SK-N-SH treated with all-trans-retinoic acid at 6 μM for 48 hours (cell line): ENCODE data around the gene ATP11A.

ENCODE experiments used
- ATAC-seq: fragments of 200-7000 bp; cut with Tn5 transposase; 3 replicates; pipeline ENCODE4 v1.9.1; 2020; ENCODE audit warnings: mild to moderate bottlenecking, moderate library complexity
- ARNTL ChIP-seq: fragments of 450-650 bp; formaldehyde crosslinking; IDR thresholded peaks from 2 replicates; pipeline ENCODE4 v1.5.0; 2020; ENCODE audit warnings: low read depth, mild to moderate bottlenecking, moderate library complexity, borderline replicate concordance
- BACH2 ChIP-seq: fragments of 250-450 bp; sonication (Bioruptor Pico); IDR thresholded peaks from 2 replicates; pipeline ENCODE4 v1.9.0; 2021; ENCODE audit warnings: mild to moderate bottlenecking, borderline replicate concordance
- ESRRG ChIP-seq: fragments of 250-450 bp; sonication (Bioruptor Pico); IDR thresholded peaks from 2 replicates; pipeline ENCODE4 v1.6.1; 2021; ENCODE audit warnings: mild to moderate bottlenecking
- GLIS3 ChIP-seq: fragments of 250-450 bp; sonication (Bioruptor Pico); IDR thresholded peaks from 2 replicates; pipeline ENCODE4 v1.5.0; 2020; ENCODE audit warnings: mild to moderate bottlenecking, moderate library complexity
- ISL1 ChIP-seq: fragments of 250-450 bp; sonication (Bioruptor Pico); IDR thresholded peaks from 2 replicates; pipeline ENCODE4 v2.1.2; 2022; ENCODE audit warnings: mild to moderate bottlenecking, moderate library complexity
- OSR1 ChIP-seq: fragments of 250-450 bp; sonication (Bioruptor Pico); IDR thresholded peaks from 2 replicates; pipeline ENCODE4 v1.8.0; 2022; ENCODE audit warnings: moderate library complexity, mild to moderate bottlenecking, inconsistent platforms
- PPARA ChIP-seq: fragments of 250-450 bp; sonication (Bioruptor Pico); IDR thresholded peaks from 2 replicates; pipeline ENCODE4 v1.5.0; 2020; ENCODE audit warnings: mild to moderate bottlenecking, borderline replicate concordance
- RARB ChIP-seq: fragments of 250-450 bp; sonication (Bioruptor Pico); IDR thresholded peaks from 2 replicates; pipeline ENCODE4 v1.8.0; 2021; ENCODE audit warnings: mild to moderate bottlenecking, moderate library complexity
- SNAI2 ChIP-seq: fragments of 250-450 bp; sonication (Bioruptor Pico); IDR thresholded peaks from 2 replicates; pipeline ENCODE4 v1.5.0; 2020; ENCODE audit warnings: mild to moderate bottlenecking, moderate library complexity
- TCF4 ChIP-seq: fragments of 250-450 bp; sonication (Bioruptor Pico); IDR thresholded peaks from 2 replicates; pipeline ENCODE4 v1.8.0; 2021; ENCODE audit warnings: mild to moderate bottlenecking, moderate library complexity, borderline replicate concordance
- TOX ChIP-seq: fragments of 250-450 bp; sonication (Bioruptor Pico); IDR thresholded peaks from 2 replicates; pipeline ENCODE4 v1.8.0; 2021; ENCODE audit warnings: mild to moderate bottlenecking, moderate library complexity, borderline replicate concordance
- ZC3H10 ChIP-seq: fragments of 250-450 bp; sonication (Bioruptor Pico); IDR thresholded peaks from 2 replicates; pipeline ENCODE4 v1.5.1; 2021; ENCODE audit warnings: mild to moderate bottlenecking, moderate library complexity
- ZFP3 ChIP-seq: fragments of 250-450 bp; sonication (Bioruptor Pico); IDR thresholded peaks from 2 replicates; pipeline ENCODE4 v1.5.0; 2020; ENCODE audit warnings: mild to moderate bottlenecking, moderate library complexity
- ZFP30 ChIP-seq: fragments of 450-650 bp; formaldehyde crosslinking; IDR thresholded peaks from 2 replicates; pipeline ENCODE4 v1.5.0; 2022; ENCODE audit warnings: mild to moderate bottlenecking, moderate library complexity
- ZNF565 ChIP-seq: fragments of 450-650 bp; formaldehyde crosslinking; conservative IDR thresholded peaks from 2 replicates; pipeline ENCODE4 v1.5.0; 2020; ENCODE audit warnings: low read depth, mild to moderate bottlenecking, moderate library complexity
- ZNF8 ChIP-seq: fragments of 450-650 bp; formaldehyde crosslinking; IDR thresholded peaks from 2 replicates; pipeline ENCODE4 v1.5.0; 2020; ENCODE audit warnings: mild to moderate bottlenecking, moderate library complexity
- TF ChIP-seq, protein P1 (sequence below): fragments of 250-450 bp; sonication (Bioruptor Pico); IDR thresholded peaks from 2 replicates; pipeline ENCODE4 v1.8.0; 2021; ENCODE audit warnings: low read depth, mild to moderate bottlenecking, moderate library complexity, borderline replicate concordance
- TF ChIP-seq, protein P2 (sequence below): fragments of 250-450 bp; sonication (Bioruptor Pico); IDR thresholded peaks from 2 replicates; pipeline ENCODE4 v1.5.0; 2020; ENCODE audit warnings: mild to moderate bottlenecking, moderate library complexity
- TF ChIP-seq, protein P3 (sequence below): fragments of 250-450 bp; sonication (Bioruptor Pico); IDR thresholded peaks from 2 replicates; pipeline ENCODE4 v1.5.1; 2020; ENCODE audit warnings: low read depth, mild to moderate bottlenecking, moderate library complexity
- TF ChIP-seq, protein P4 (sequence below): fragments of 250-450 bp; sonication (Bioruptor Pico); IDR thresholded peaks from 2 replicates; pipeline ENCODE4 v1.5.1; 2021; ENCODE audit warnings: mild to moderate bottlenecking, moderate library complexity

The ATP11A gene

DNA sequence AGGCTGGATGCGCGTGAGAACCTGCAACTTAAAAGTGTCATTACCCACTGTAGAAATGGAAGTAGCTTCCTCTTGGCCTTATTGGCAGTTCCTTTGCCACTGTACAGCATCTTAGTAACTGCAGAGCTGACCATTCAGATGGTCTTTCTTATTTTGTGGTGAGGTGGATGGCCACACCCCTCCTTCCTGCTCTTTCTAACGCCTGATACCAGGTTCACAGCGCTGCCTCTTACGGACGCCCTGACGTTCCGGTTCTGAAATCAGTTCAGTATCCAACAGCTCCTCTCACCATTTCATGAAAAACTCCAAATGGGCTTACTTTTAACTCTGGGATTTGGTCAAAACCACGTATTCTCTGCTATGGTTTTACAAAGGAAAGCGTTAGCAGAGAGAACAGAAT is 134.6 kb downstream of the ATP11A start:
- TF ChIP-seq GLIS3 = no peak
- TF ChIP-seq ESRRG (CRISPR knock-in tag) = no peak
- TF ChIP-seq ARNTL (CRISPR knock-in tag) = no peak
- no peak for TF ChIP-seq TCF4 (CRISPR knock-in tag)
- TF ChIP-seq ZFP3 (CRISPR knock-in tag) = no peak
- TF ChIP-seq, protein P1, sequence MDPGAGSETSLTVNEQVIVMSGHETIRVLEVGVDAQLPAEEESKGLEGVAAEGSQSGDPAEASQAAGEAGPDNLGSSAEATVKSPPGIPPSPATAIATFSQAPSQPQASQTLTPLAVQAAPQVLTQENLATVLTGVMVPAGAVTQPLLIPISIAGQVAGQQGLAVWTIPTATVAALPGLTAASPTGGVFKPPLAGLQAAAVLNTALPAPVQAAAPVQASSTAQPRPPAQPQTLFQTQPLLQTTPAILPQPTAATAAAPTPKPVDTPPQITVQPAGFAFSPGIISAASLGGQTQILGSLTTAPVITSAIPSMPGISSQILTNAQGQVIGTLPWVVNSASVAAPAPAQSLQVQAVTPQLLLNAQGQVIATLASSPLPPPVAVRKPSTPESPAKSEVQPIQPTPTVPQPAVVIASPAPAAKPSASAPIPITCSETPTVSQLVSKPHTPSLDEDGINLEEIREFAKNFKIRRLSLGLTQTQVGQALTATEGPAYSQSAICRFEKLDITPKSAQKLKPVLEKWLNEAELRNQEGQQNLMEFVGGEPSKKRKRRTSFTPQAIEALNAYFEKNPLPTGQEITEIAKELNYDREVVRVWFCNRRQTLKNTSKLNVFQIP (CRISPR knock-in tag) = no peak
- TF ChIP-seq PPARA (CRISPR knock-in tag) = no peak
- TF ChIP-seq ZFP30 = no peak
- TF ChIP-seq, protein P2, sequence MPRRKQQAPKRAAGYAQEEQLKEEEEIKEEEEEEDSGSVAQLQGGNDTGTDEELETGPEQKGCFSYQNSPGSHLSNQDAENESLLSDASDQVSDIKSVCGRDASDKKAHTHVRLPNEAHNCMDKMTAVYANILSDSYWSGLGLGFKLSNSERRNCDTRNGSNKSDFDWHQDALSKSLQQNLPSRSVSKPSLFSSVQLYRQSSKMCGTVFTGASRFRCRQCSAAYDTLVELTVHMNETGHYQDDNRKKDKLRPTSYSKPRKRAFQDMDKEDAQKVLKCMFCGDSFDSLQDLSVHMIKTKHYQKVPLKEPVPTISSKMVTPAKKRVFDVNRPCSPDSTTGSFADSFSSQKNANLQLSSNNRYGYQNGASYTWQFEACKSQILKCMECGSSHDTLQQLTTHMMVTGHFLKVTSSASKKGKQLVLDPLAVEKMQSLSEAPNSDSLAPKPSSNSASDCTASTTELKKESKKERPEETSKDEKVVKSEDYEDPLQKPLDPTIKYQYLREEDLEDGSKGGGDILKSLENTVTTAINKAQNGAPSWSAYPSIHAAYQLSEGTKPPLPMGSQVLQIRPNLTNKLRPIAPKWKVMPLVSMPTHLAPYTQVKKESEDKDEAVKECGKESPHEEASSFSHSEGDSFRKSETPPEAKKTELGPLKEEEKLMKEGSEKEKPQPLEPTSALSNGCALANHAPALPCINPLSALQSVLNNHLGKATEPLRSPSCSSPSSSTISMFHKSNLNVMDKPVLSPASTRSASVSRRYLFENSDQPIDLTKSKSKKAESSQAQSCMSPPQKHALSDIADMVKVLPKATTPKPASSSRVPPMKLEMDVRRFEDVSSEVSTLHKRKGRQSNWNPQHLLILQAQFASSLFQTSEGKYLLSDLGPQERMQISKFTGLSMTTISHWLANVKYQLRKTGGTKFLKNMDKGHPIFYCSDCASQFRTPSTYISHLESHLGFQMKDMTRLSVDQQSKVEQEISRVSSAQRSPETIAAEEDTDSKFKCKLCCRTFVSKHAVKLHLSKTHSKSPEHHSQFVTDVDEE (CRISPR knock-in tag) = no peak
- no peak for TF ChIP-seq ZNF8 (CRISPR knock-in tag)
- TF ChIP-seq TOX (CRISPR knock-in tag) = no peak
- no peak for TF ChIP-seq BACH2
- TF ChIP-seq OSR1 = no peak
- no peak for ATAC-seq

DNA sequence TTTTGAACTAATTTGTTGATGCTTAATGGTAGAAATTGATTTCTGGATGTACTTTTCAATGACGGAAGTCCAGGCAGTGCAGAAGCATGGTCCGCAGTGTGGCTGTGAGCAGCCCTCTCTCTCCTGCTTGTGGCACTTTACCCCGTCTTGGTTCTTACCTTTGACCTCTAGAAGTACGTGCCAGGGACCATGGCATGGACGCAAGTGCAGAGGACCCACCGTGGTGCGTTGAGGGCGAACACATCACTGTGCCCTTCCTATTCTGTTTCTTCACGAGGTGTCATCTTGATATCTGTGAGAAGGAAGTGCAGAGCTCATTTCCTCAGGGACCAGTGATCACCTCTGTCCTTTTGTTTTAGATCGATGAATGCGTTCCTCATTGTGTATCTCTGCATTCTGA is 135.2 kb downstream of the ATP11A start:
- no peak for TF ChIP-seq ZFP30
- TF ChIP-seq, all 23 proteins: peak for 0
- ATAC-seq = no peak

DNA sequence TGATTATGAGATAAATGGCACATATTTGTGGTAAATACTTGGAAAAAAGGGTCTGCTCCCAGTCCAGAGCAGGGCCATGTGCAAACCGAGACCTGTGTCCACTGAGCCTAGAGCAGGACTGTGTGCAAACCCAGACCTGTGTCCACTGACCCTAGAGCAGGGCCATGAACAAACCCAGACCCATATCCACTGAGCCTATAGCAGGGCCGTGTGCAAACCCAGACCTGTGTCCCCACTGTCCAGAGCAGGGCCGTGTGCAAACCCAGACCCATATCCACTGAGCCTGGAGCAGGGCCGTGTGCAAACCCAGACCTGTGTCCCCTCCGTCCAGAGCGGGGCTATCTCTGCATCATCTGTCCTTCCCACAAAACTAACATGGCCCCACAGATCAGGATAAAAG is 136.0 kb downstream of the ATP11A start:
- ATAC-seq = no peak
- no peak for TF ChIP-seq ESRRG (CRISPR knock-in tag)
- no peak for TF ChIP-seq BACH2
- TF ChIP-seq ZNF8 (CRISPR knock-in tag) = no peak
- no peak for TF ChIP-seq ZFP30
- TF ChIP-seq ZNF565 (CRISPR knock-in tag) = no peak
- no peak for TF ChIP-seq SNAI2 (CRISPR knock-in tag)
- no peak for TF ChIP-seq TOX (CRISPR knock-in tag)
- TF ChIP-seq OSR1 = no peak
- TF ChIP-seq, protein P2 (CRISPR knock-in tag) = no peak
- TF ChIP-seq GLIS3 = no peak
- TF ChIP-seq ARNTL (CRISPR knock-in tag) = no peak
- no peak for TF ChIP-seq TCF4 (CRISPR knock-in tag)
- no peak for TF ChIP-seq ZC3H10 (CRISPR knock-in tag)
- no peak for TF ChIP-seq ISL1 (CRISPR knock-in tag)
- TF ChIP-seq RARB (CRISPR knock-in tag) = no peak
- TF ChIP-seq ZFP3 (CRISPR knock-in tag) = no peak
- TF ChIP-seq PPARA (CRISPR knock-in tag) = no peak
- TF ChIP-seq, protein P3, sequence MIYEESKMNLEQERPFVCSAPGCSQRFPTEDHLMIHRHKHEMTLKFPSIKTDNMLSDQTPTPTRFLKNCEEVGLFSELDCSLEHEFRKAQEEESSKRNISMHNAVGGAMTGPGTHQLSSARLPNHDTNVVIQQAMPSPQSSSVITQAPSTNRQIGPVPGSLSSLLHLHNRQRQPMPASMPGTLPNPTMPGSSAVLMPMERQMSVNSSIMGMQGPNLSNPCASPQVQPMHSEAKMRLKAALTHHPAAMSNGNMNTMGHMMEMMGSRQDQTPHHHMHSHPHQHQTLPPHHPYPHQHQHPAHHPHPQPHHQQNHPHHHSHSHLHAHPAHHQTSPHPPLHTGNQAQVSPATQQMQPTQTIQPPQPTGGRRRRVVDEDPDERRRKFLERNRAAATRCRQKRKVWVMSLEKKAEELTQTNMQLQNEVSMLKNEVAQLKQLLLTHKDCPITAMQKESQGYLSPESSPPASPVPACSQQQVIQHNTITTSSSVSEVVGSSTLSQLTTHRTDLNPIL (CRISPR knock-in tag) = no peak
- TF ChIP-seq, protein P1 (CRISPR knock-in tag) = no peak
- TF ChIP-seq, protein P4, sequence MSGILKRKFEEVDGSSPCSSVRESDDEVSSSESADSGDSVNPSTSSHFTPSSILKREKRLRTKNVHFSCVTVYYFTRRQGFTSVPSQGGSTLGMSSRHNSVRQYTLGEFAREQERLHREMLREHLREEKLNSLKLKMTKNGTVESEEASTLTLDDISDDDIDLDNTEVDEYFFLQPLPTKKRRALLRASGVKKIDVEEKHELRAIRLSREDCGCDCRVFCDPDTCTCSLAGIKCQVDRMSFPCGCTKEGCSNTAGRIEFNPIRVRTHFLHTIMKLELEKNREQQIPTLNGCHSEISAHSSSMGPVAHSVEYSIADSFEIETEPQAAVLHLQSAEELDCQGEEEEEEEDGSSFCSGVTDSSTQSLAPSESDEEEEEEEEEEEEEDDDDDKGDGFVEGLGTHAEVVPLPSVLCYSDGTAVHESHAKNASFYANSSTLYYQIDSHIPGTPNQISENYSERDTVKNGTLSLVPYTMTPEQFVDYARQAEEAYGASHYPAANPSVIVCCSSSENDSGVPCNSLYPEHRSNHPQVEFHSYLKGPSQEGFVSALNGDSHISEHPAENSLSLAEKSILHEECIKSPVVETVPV (CRISPR knock-in tag) = no peak
